ENCODE results near the gene PPFIBP2.

DNA sequence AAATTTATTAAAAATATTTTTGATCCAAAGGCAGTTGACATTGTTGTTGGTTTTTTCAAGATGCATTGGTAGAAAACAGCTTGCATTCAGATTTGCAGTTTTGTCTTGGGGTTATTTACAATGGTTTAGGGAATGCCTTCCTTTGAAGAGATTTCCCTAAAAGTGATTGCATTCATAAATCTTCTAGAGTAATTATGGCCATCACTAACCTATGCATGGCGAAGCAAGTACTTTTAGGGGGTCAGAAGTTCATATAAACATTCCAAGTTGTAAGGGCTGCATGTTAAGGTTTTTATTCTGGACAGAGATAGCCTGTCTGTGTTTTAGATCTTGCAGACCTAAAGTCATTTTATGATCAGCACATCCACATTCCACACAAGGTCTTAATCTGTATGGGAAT, 53.5 kb downstream of the PPFIBP2 start:
- TF ChIP-seq CTCF (conservative IDR thresholded peaks at IDR 0.05; ENCODE audit: low read depth, low read length) (no peak), EZH2 (IDR thresholded peaks at IDR 0.05; ENCODE audit: borderline replicate concordance, low read depth, low read length, poor library complexity, severe bottlenecking) (no peak)
